ENCODE measurements around the gene SPHKAP. TPM values are rescaled to one million over a fixed set of nuclear protein-coding genes. Genes with fewer than 3 reads are reported as not detected.
A peak's percentile ranks its signal among the peaks of the same experiment; 100 is the strongest.

SPHKAP gene
- total RNA-seq, 6 experiments from 2014 or later: not detected

DNA sequence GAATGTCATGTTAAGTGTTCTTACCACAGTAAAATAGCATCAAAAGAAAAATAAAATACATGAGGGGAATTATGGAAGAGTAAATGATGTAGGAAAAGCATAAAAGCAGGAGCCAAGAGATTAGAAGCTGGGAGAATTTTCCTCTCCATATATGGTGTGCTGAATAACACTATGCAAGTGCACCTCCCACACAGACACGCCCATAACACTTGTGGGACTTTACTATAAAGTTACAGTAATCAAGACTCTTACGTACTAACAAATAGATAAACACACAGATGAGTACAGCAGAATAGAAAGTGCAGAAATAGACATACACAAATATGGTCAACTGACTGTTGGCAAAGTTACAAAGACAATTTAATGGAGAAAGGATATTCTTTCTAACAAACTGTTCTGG lies 16.0 kb upstream of the SPHKAP start:
- DNase-seq: no peak
- Histone ChIP-seq H3K4me3 (no peak overlapping the region), H3K27me3 (no peaks in the 10 kb centered on the region), H3K27ac (no peak overlapping the region), H3K36me3 (no peaks in the 10 kb centered on the region), H3K4me1 (no peaks in the 10 kb centered on the region), H3K9me3 (no peaks in the 10 kb centered on the region)
- ATAC-seq: no peak
- WGBS (ENCODE audit: insufficient coverage, low coverage, low lambda C conversion rate, missing lambda C conversion rate): 64% methylated on average over 2 of the region's 2 CpGs
- intact Hi-C loops (cut with DNase I): no loop called here
- no peak for TF ChIP-seq CTCF (IDR thresholded peaks at IDR 0.05)
- no peak for TF ChIP-seq POLR2A (IDR thresholded peaks at IDR 0.05)

GRCh38 chr2:228180181-228181097 lies 1.0 kb downstream of the SPHKAP start:
- H3K9me3 ChIP-seq: no peaks in the 10 kb centered on the region
- H3K4me1 ChIP-seq: no peaks in the 10 kb centered on the region
- H3K36me3 ChIP-seq: no peaks in the 10 kb centered on the region
- no peaks in the 10 kb centered on the region for H3K27me3 ChIP-seq
- intact Hi-C loops (cut with DNase I): no loop called here
- 6% methylated on average over 37 of the region's 43 CpGs for WGBS (ENCODE audit: insufficient coverage, low coverage, low lambda C conversion rate, missing lambda C conversion rate)
- no peak for TF ChIP-seq CTCF (IDR thresholded peaks at IDR 0.05)
- no peak for TF ChIP-seq POLR2A (IDR thresholded peaks at IDR 0.05)
- DNase-seq (no peak), ATAC-seq (peak in 1 of 4 donors; percentile 39)
- no peak overlapping the region for H3K27ac ChIP-seq
- no peak overlapping the region for H3K4me3 ChIP-seq

- intact Hi-C loops (cut with DNase I): no loop called here
- TF ChIP-seq CTCF (IDR thresholded peaks at IDR 0.05) (no peak), POLR2A (IDR thresholded peaks at IDR 0.05) (no peak)
- Histone ChIP-seq H3K9me3 (no peaks in the 10 kb centered on the region), H3K4me3 (no peak overlapping the region), H3K27me3 (no peaks in the 10 kb centered on the region), H3K27ac (no peak overlapping the region), H3K4me1 (no peaks in the 10 kb centered on the region), H3K36me3 (no peaks in the 10 kb centered on the region)
- ATAC-seq (no peak), DNase-seq (no peak)
- WGBS (ENCODE audit: insufficient coverage, low coverage, low lambda C conversion rate, missing lambda C conversion rate): 49% methylated on average over 4 of the region's 4 CpGs
These were observed 14.2 kb downstream of the SPHKAP start for GRCh38 chr2:228167290-228167689.

- ATAC-seq: no peak
- 62% methylated on average over 3 of the region's 3 CpGs for WGBS (ENCODE audit: insufficient coverage, low coverage, low lambda C conversion rate, missing lambda C conversion rate)
These were observed 16.8 kb downstream of the SPHKAP start for GRCh38 chr2:228164718-228165117.

More at GRCh38 chr2:228164718-228165117, 16.8 kb downstream of the SPHKAP start:
- H3K9me3 ChIP-seq: no peaks in the 10 kb centered on the region
- no peaks in the 10 kb centered on the region for H3K27me3 ChIP-seq
- H3K27ac ChIP-seq: no peak overlapping the region
- intact Hi-C loops (cut with DNase I): no loop called here
- no peaks in the 10 kb centered on the region for H3K4me1 ChIP-seq
- TF ChIP-seq CTCF (IDR thresholded peaks at IDR 0.05) (no peak), POLR2A (IDR thresholded peaks at IDR 0.05) (no peak)
- H3K4me3 ChIP-seq: no peak overlapping the region
- DNase-seq: no peak
- no peaks in the 10 kb centered on the region for H3K36me3 ChIP-seq

Data from right lobe of liver (tissue), 6 donors.